Peyer's patch (tissue), 4 donors: ENCODE data around the gene ATP5F1B.

Source experiments
- CTCF ChIP-seq, 6 experiments: fragments of 450-650 bp in 4 of 6; fragments of 200-600 bp in 2 of 6; sonication (generic) in 1 of 6; IDR thresholded peaks; one replicate each; pipeline ENCODE4 v1.5.1; 2017 to 2019; ENCODE audit warnings: antibody characterized with exemption in 6 of 6, mild to moderate bottlenecking in 3 of 6, moderate library complexity in 1 of 6
- POLR2A ChIP-seq, 2 donors: fragments of 450-650 bp; IDR thresholded peaks; one replicate each; pipeline ENCODE4 v1.5.1; 2017; ENCODE audit warnings: antibody characterized with exemption in 2 of 2, mild to moderate bottlenecking in 2 of 2, moderate library complexity in 2 of 2

- TF ChIP-seq CTCF (IDR thresholded peaks at IDR 0.05) (no peak), POLR2A (IDR thresholded peaks at IDR 0.05) (no peak)
Observed at GRCh38 chr12:56630180-56630632, 15.6 kb downstream of the ATP5F1B start, which contains the start of gene BAZ2A.
